ENCODE results near the gene DPT. TPM values are rescaled to one million over a fixed set of nuclear protein-coding genes. Genes with fewer than 3 reads are reported as not detected.

DPT gene
- total and polyA plus RNA-seq, 3 donors from 2014 or later = 6.9 to 78.7 (median 8.2) TPM

GRCh38 chr1:168762473-168762872 is 33.5 kb upstream of the DPT start:
- 70 to 86% methylated on average over 4 of the region's 4 CpGs for WGBS, 2 donors

GRCh38 chr1:168760781-168761180 is 31.8 kb upstream of the DPT start:
- H3K27me3 ChIP-seq = no peaks in the 10 kb centered on the region
- TF ChIP-seq POLR2A (IDR thresholded peaks at IDR 0.05) = no peak
- no peak for TF ChIP-seq CTCF (IDR thresholded peaks at IDR 0.05)
- no peak overlapping the region for H3K4me3 ChIP-seq
- no peaks in the 10 kb centered on the region for H3K36me3 ChIP-seq (ENCODE audit: low read depth, missing control alignments)
- intact Hi-C loops (cut with DNase I; ENCODE audit: low total_unique reads) = no loop called here
- H3K9me3 ChIP-seq = no peaks in the 10 kb centered on the region
- no peak overlapping the region for H3K27ac ChIP-seq
- DNase-seq = no peak
- 91 to 93% methylated on average over 4 of the region's 4 CpGs for WGBS, 2 donors
- H3K4me1 ChIP-seq = peaks cover under 1% of the 10 kb centered on the region

More at GRCh38 chr1:168762473-168762872, 33.5 kb upstream of the DPT start:
- H3K27ac ChIP-seq = no peak overlapping the region
- TF ChIP-seq POLR2A (IDR thresholded peaks at IDR 0.05) = no peak
- TF ChIP-seq CTCF (IDR thresholded peaks at IDR 0.05) = no peak
- no peaks in the 10 kb centered on the region for H3K4me1 ChIP-seq
- no peaks in the 10 kb centered on the region for H3K9me3 ChIP-seq
- H3K4me3 ChIP-seq = no peak overlapping the region
- DNase-seq = no peak
- no peaks in the 10 kb centered on the region for H3K27me3 ChIP-seq
- H3K36me3 ChIP-seq (ENCODE audit: low read depth, missing control alignments) = no peaks in the 10 kb centered on the region
- intact Hi-C loops (cut with DNase I; ENCODE audit: low total_unique reads) = no loop called here

- 93 to 94% methylated on average over 2 of the region's 2 CpGs for WGBS, 2 donors
- intact Hi-C loops (cut with DNase I; ENCODE audit: low total_unique reads) = no loop called here
Observed at GRCh38 chr1:168760241-168760640, 31.2 kb upstream of the DPT start.

GRCh38 chr1:168759077-168759476 is 30.1 kb upstream of the DPT start:
- Histone ChIP-seq H3K27ac (no peak overlapping the region), H3K36me3 (ENCODE audit: low read depth, missing control alignments) (no peaks in the 10 kb centered on the region), H3K9me3 (no peaks in the 10 kb centered on the region), H3K4me3 (no peak overlapping the region), H3K4me1 (peaks cover 2% of the 10 kb centered on the region), H3K27me3 (no peaks in the 10 kb centered on the region)
- TF ChIP-seq POLR2A (IDR thresholded peaks at IDR 0.05) = no peak
- no peak for TF ChIP-seq CTCF (IDR thresholded peaks at IDR 0.05)
- no peak for DNase-seq
- intact Hi-C loops (cut with DNase I; ENCODE audit: low total_unique reads) = no loop called here
- WGBS, 2 donors = 57 to 65% methylated on average over 3 of the region's 3 CpGs

More at GRCh38 chr1:168760241-168760640, 31.2 kb upstream of the DPT start:
- Histone ChIP-seq H3K27me3 (no peaks in the 10 kb centered on the region), H3K27ac (no peak overlapping the region), H3K4me3 (no peak overlapping the region), H3K4me1 (peaks cover 2% of the 10 kb centered on the region), H3K9me3 (no peaks in the 10 kb centered on the region), H3K36me3 (ENCODE audit: low read depth, missing control alignments) (no peaks in the 10 kb centered on the region)
- DNase-seq = no peak
- no peak for TF ChIP-seq POLR2A (IDR thresholded peaks at IDR 0.05)
- TF ChIP-seq CTCF (IDR thresholded peaks at IDR 0.05) = no peak

GRCh38 chr1:168758503-168758902 is 29.5 kb upstream of the DPT start:
- Histone ChIP-seq H3K27me3 (no peaks in the 10 kb centered on the region), H3K27ac (no peak overlapping the region), H3K36me3 (ENCODE audit: low read depth, missing control alignments) (no peaks in the 10 kb centered on the region), H3K9me3 (no peaks in the 10 kb centered on the region), H3K4me1 (peaks cover 2% of the 10 kb centered on the region), H3K4me3 (no peak overlapping the region)
- 55 to 63% methylated on average over 1 of the region's 1 CpG for WGBS, 2 donors
- no peak for TF ChIP-seq CTCF (IDR thresholded peaks at IDR 0.05)
- no peak for TF ChIP-seq POLR2A (IDR thresholded peaks at IDR 0.05)
- intact Hi-C loops (cut with DNase I; ENCODE audit: low total_unique reads) = no loop called here
- DNase-seq = no peak

Measured in testis (tissue), 3 donors.